GM12878 (cell line): ENCODE measurements around the gene PLCG1. TPM values are rescaled to one million over a fixed set of nuclear protein-coding genes. Genes with fewer than 3 reads are reported as not detected.

Source experiments
- BMI1 ChIP-seq: fragments of 450-650 bp; IDR thresholded peaks from 2 replicates; pipeline ENCODE4 v1.6.1; 2016; ENCODE audit warnings: mild to moderate bottlenecking, moderate library complexity, borderline replicate concordance
- NR2C1 ChIP-seq: fragments of 450-650 bp; IDR thresholded peaks from 2 replicates; pipeline ENCODE4 v1.6.1; 2017; ENCODE audit warnings: antibody characterized with exemption, mild to moderate bottlenecking, moderate library complexity
- POLR2AphosphoS2 ChIP-seq: IDR thresholded peaks from 2 replicates; pipeline ENCODE4 v1.6.1; 2011; ENCODE audit warnings: low read depth, mild to moderate bottlenecking, low read length, improper control_type of control experiment, moderate library complexity
- RFX5 ChIP-seq: IDR thresholded peaks from 2 replicates; pipeline ENCODE4 v1.6.1; 2011; ENCODE audit warnings: low read depth, low read length, improper control_type of control experiment
- RUNX3 ChIP-seq: IDR thresholded peaks from 2 replicates; pipeline ENCODE4 v1.6.1; 2012; ENCODE audit warnings: low read length, inconsistent platforms
- ZNF207 ChIP-seq: fragments of 450-650 bp; IDR thresholded peaks from 2 replicates; pipeline ENCODE4 v1.6.1; 2014; ENCODE audit warnings: antibody characterized with exemption, mild to moderate bottlenecking, borderline replicate concordance
- polyA plus RNA-seq, 11 experiments: library from polyadenylated mRNA; depleted of rRNA in 4 of 11; unstranded in 6 of 11; stranded (reverse) in 5 of 11; fragments of >200 nt; fragmentation: Nextera tagmentation in 4 of 11; fragmentation: Illumina TruSeq in 1 of 11; extraction: Ambion mirVana in 4 of 11; extraction: Trizol in 1 of 11; gene quantifications; 1 replicate in 1 of 11; 2 replicates in 10 of 11; pipeline versions ENCODE4 v1.2.1 to v1.2.3, GENCODE V29; 2011 to 2016; ENCODE audit warnings: inconsistent platforms in 2 of 11, missing spikeins in 2 of 11, low read depth in 1 of 11
- total RNA-seq, 4 experiments: library from RNA; depleted of rRNA in 3 of 4; stranded (reverse); fragments of >200 nt in 3 of 4; fragmentation: Illumina TruSeq in 1 of 4; extraction: Trizol in 1 of 4; gene quantifications; 2 replicates each; pipeline versions ENCODE4 v1.2.1 to v1.2.3, GENCODE V29; 2013 to 2021
- TF ChIP-seq, protein P1 (sequence below): IDR thresholded peaks from 2 replicates; pipeline ENCODE4 v1.6.1; 2012; ENCODE audit warnings: mild to moderate bottlenecking, low read depth, low read length
- TF ChIP-seq, protein P2 (sequence below): fragments of 450-650 bp; IDR thresholded peaks from 2 replicates; pipeline ENCODE4 v1.6.1; 2017; ENCODE audit warnings: mild to moderate bottlenecking, moderate library complexity
- TF ChIP-seq, protein P3 (sequence below): fragments of 450-650 bp; formaldehyde crosslinking; IDR thresholded peaks from 2 replicates; pipeline ENCODE4 v1.5.0; 2022; ENCODE audit warnings: mild to moderate bottlenecking, missing genetic modification characterization

The PLCG1 gene
- total and polyA plus RNA-seq, 10 of the 15 experiments (the other 5 are each of a cell fraction or from before 2014, with no cell fraction given) = 2.6 to 114 (median 45.3) TPM

DNA sequence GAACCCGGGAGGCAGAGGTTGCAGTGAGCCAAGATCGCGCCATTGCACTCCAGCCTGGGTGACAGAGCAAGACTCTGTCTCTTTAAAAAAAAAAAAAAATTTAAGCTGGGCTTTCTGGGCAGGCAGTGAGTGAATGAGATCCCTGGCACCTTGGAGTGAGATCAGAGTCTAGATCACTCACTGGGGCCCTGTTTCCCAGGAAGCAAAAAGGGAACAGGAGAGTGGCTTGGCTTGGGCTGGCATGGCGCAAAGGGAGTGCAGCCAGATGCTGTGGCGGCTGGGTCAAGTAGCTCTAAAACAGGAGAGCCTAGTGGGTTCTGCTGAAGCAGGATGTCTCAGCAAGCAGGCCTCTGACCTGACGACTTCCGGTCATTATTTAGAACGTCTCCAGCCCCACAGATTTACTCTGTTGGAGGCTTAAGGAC lies 10.4 kb downstream of the PLCG1 start (continued):
- TF ChIP-seq, protein P1, sequence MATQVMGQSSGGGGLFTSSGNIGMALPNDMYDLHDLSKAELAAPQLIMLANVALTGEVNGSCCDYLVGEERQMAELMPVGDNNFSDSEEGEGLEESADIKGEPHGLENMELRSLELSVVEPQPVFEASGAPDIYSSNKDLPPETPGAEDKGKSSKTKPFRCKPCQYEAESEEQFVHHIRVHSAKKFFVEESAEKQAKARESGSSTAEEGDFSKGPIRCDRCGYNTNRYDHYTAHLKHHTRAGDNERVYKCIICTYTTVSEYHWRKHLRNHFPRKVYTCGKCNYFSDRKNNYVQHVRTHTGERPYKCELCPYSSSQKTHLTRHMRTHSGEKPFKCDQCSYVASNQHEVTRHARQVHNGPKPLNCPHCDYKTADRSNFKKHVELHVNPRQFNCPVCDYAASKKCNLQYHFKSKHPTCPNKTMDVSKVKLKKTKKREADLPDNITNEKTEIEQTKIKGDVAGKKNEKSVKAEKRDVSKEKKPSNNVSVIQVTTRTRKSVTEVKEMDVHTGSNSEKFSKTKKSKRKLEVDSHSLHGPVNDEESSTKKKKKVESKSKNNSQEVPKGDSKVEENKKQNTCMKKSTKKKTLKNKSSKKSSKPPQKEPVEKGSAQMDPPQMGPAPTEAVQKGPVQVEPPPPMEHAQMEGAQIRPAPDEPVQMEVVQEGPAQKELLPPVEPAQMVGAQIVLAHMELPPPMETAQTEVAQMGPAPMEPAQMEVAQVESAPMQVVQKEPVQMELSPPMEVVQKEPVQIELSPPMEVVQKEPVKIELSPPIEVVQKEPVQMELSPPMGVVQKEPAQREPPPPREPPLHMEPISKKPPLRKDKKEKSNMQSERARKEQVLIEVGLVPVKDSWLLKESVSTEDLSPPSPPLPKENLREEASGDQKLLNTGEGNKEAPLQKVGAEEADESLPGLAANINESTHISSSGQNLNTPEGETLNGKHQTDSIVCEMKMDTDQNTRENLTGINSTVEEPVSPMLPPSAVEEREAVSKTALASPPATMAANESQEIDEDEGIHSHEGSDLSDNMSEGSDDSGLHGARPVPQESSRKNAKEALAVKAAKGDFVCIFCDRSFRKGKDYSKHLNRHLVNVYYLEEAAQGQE = no peak
- no peak for TF ChIP-seq RUNX3
- TF ChIP-seq ZNF207 = no peak
- no peak for TF ChIP-seq RFX5
- no peak for TF ChIP-seq BMI1
- TF ChIP-seq, protein P2, sequence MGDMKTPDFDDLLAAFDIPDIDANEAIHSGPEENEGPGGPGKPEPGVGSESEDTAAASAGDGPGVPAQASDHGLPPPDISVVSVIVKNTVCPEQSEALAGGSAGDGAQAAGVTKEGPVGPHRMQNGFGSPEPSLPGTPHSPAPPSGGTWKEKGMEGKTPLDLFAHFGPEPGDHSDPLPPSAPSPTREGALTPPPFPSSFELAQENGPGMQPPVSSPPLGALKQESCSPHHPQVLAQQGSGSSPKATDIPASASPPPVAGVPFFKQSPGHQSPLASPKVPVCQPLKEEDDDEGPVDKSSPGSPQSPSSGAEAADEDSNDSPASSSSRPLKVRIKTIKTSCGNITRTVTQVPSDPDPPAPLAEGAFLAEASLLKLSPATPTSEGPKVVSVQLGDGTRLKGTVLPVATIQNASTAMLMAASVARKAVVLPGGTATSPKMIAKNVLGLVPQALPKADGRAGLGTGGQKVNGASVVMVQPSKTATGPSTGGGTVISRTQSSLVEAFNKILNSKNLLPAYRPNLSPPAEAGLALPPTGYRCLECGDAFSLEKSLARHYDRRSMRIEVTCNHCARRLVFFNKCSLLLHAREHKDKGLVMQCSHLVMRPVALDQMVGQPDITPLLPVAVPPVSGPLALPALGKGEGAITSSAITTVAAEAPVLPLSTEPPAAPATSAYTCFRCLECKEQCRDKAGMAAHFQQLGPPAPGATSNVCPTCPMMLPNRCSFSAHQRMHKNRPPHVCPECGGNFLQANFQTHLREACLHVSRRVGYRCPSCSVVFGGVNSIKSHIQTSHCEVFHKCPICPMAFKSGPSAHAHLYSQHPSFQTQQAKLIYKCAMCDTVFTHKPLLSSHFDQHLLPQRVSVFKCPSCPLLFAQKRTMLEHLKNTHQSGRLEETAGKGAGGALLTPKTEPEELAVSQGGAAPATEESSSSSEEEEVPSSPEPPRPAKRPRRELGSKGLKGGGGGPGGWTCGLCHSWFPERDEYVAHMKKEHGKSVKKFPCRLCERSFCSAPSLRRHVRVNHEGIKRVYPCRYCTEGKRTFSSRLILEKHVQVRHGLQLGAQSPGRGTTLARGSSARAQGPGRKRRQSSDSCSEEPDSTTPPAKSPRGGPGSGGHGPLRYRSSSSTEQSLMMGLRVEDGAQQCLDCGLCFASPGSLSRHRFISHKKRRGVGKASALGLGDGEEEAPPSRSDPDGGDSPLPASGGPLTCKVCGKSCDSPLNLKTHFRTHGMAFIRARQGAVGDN = no peak
- no peak for TF ChIP-seq POLR2AphosphoS2
- TF ChIP-seq, protein P3, sequence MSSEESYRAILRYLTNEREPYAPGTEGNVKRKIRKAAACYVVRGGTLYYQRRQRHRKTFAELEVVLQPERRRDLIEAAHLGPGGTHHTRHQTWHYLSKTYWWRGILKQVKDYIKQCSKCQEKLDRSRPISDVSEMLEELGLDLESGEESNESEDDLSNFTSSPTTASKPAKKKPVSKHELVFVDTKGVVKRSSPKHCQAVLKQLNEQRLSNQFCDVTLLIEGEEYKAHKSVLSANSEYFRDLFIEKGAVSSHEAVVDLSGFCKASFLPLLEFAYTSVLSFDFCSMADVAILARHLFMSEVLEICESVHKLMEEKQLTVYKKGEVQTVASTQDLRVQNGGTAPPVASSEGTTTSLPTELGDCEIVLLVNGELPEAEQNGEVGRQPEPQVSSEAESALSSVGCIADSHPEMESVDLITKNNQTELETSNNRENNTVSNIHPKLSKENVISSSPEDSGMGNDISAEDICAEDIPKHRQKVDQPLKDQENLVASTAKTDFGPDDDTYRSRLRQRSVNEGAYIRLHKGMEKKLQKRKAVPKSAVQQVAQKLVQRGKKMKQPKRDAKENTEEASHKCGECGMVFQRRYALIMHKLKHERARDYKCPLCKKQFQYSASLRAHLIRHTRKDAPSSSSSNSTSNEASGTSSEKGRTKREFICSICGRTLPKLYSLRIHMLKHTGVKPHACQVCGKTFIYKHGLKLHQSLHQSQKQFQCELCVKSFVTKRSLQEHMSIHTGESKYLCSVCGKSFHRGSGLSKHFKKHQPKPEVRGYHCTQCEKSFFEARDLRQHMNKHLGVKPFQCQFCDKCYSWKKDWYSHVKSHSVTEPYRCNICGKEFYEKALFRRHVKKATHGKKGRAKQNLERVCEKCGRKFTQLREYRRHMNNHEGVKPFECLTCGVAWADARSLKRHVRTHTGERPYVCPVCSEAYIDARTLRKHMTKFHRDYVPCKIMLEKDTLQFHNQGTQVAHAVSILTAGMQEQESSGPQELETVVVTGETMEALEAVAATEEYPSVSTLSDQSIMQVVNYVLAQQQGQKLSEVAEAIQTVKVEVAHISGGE = no peak
- TF ChIP-seq NR2C1 = no peak
